SH-SY5Y (cell line): ENCODE results near the gene CMTM4.

Experiments used
- GATA2 ChIP-seq: IDR thresholded peaks from 2 replicates; pipeline ENCODE4 v1.6.1; 2011; ENCODE audit warnings: mild to moderate bottlenecking, low read depth, low read length
- GATA3 ChIP-seq: IDR thresholded peaks from 2 replicates; pipeline ENCODE4 v1.6.1; 2011; ENCODE audit warnings: low read depth, mild to moderate bottlenecking, low read length, moderate library complexity

GRCh38 chr16:66603537-66604375, 92.8 kb downstream of the CMTM4 start:
- TF ChIP-seq GATA2 (no peak), GATA3 (no peak)
